ENCODE data around the gene KHDC4.

Gene KHDC4

GRCh38 chr1:155974208-155975115 lies 40.2 kb upstream of the KHDC4 start:
- no peak for TF ChIP-seq CTCF (IDR thresholded peaks at IDR 0.05; ENCODE audit: low read depth, low read length, missing control alignments)
- H3K4me3 ChIP-seq (ENCODE audit: low read depth, low read length) = peak overlapping the region; percentile 88
- DNase-seq (ENCODE audit: low read depth) = no peak

GRCh38 chr1:155973723-155974122 lies 39.5 kb upstream of the KHDC4 start:
- TF ChIP-seq CTCF (IDR thresholded peaks at IDR 0.05; ENCODE audit: low read depth, low read length, missing control alignments) = no peak
- no peak overlapping the region for H3K4me3 ChIP-seq (ENCODE audit: low read depth, low read length)
- no peak for DNase-seq (ENCODE audit: low read depth)

GRCh38 chr1:155971910-155972809 lies 37.9 kb upstream of the KHDC4 start:
- no peak overlapping the region for H3K4me3 ChIP-seq (ENCODE audit: low read depth, low read length)
- no peak for DNase-seq (ENCODE audit: low read depth)
- TF ChIP-seq CTCF (IDR thresholded peaks at IDR 0.05; ENCODE audit: low read depth, low read length, missing control alignments) = no peak

GRCh38 chr1:155970531-155971167 lies 36.4 kb upstream of the KHDC4 start:
- no peak for TF ChIP-seq CTCF (IDR thresholded peaks at IDR 0.05; ENCODE audit: low read depth, low read length, missing control alignments)
- no peak for DNase-seq (ENCODE audit: low read depth)
- H3K4me3 ChIP-seq (ENCODE audit: low read depth, low read length) = peak overlapping the region; percentile 9; the same call in 1 of the 2 replicates

- H3K4me3 ChIP-seq (ENCODE audit: low read depth, low read length) = no peak overlapping the region
- no peak for TF ChIP-seq CTCF (IDR thresholded peaks at IDR 0.05; ENCODE audit: low read depth, low read length, missing control alignments)
- DNase-seq (ENCODE audit: low read depth) = no peak
Measured at GRCh38 chr1:155969377-155969791, 35.2 kb upstream of the KHDC4 start.

GRCh38 chr1:155968670-155969069 lies 34.5 kb upstream of the KHDC4 start:
- no peak for DNase-seq (ENCODE audit: low read depth)
- TF ChIP-seq CTCF (IDR thresholded peaks at IDR 0.05; ENCODE audit: low read depth, low read length, missing control alignments) = no peak
- H3K4me3 ChIP-seq (ENCODE audit: low read depth, low read length) = no peak overlapping the region

Data from GM12864 (cell line).